Measurements from ENCODE around the gene MEIS1. TPM values are rescaled to one million over a fixed set of nuclear protein-coding genes. Genes with fewer than 3 reads are reported as not detected.

Gene MEIS1
- total and polyA plus RNA-seq, 12 donors = 24.8 to 63.8 (median 38.6) TPM

DNA sequence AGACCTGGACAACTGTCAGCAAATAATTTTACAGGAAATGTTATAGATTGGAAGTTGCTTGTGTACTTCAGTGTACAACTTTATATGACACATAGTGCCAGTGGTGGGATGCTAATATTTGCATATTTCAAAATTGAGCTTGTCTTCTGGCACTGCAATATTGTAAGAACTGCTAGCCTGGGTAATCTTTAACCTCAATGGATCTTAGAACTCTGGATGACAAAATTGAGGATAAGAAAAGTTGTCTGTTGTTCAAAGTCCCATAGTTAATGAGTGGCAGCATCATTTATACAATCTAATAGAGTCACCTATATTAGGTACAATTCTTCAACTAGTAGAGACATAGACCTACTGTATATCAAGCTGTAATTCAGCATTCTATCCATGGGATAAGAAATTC lies 110.3 kb downstream of the MEIS1 start:
- ATAC-seq = no peak
- peaks cover 0 to 38% (median 16%) of the 10 kb centered on the region in 9 donors for H3K4me1 ChIP-seq
- H3K27ac ChIP-seq = no peak overlapping the region
- no peak for DNase-seq
- H3K36me3 ChIP-seq = peaks cover 0 to 25% (median 7%) of the 10 kb centered on the region in 9 donors
- no peaks in the 10 kb centered on the region for H3K9me3 ChIP-seq
- intact Hi-C loops (cut with DNase I) = no loop called here
- TF ChIP-seq, protein P1, sequence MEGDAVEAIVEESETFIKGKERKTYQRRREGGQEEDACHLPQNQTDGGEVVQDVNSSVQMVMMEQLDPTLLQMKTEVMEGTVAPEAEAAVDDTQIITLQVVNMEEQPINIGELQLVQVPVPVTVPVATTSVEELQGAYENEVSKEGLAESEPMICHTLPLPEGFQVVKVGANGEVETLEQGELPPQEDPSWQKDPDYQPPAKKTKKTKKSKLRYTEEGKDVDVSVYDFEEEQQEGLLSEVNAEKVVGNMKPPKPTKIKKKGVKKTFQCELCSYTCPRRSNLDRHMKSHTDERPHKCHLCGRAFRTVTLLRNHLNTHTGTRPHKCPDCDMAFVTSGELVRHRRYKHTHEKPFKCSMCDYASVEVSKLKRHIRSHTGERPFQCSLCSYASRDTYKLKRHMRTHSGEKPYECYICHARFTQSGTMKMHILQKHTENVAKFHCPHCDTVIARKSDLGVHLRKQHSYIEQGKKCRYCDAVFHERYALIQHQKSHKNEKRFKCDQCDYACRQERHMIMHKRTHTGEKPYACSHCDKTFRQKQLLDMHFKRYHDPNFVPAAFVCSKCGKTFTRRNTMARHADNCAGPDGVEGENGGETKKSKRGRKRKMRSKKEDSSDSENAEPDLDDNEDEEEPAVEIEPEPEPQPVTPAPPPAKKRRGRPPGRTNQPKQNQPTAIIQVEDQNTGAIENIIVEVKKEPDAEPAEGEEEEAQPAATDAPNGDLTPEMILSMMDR (IDR thresholded peaks at IDR 0.05) = no peak
- H3K27me3 ChIP-seq = no peaks in the 10 kb centered on the region
- no peak overlapping the region for H3K4me3 ChIP-seq

DNA sequence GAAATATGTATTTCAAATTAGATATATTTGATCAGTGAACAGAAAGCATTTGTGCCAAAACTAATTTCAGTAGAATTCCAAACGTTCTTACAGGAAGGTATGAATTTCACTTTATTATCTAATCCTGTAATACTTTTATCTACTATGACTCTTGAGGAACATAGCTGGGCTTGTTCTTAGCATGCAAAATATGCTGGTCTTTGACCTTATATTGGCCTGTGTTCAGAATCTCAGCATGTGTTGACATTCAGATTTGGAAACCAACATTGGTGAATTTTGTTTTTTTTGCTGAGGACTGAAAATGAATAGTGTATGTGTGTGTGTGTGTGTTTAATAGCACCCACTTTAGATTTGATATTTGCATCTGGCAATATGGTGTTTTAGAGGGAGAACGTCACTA lies 112.2 kb downstream of the MEIS1 start:
- H3K9me3 ChIP-seq = no peaks in the 10 kb centered on the region
- no peaks in the 10 kb centered on the region for H3K27me3 ChIP-seq
- ATAC-seq (no peak), DNase-seq (no peak)
- intact Hi-C loops (cut with DNase I) = no loop called here
- H3K4me3 ChIP-seq = no peak overlapping the region
- peaks cover 0 to 25% (median 7%) of the 10 kb centered on the region in 9 donors for H3K36me3 ChIP-seq
- WGBS, 2 donors = 35 to 36% methylated on average over 2 of the region's 2 CpGs
- TF ChIP-seq, protein P1 (IDR thresholded peaks at IDR 0.05) = no peak
- peaks cover 0 to 36% (median 9%) of the 10 kb centered on the region in 9 donors for H3K4me1 ChIP-seq
- no peak overlapping the region for H3K27ac ChIP-seq

DNA sequence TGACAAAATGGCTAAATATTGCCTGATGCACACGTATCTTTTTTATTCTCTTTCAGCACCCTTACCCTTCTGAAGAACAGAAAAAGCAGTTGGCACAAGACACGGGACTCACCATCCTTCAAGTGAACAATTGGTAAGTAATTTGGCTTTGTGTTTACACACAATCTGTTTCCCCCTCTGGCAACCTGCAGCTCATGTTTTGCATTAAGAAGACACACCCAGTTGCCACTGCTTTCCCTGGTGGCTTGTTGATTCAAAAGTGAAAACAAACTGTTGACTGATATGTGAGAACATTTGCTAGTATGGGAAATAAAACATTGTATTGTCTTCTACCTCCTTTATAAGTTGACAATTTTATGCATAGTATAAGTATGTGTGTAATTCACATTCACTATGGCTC lies 113.0 kb downstream of the MEIS1 start:
- no peak overlapping the region for H3K27ac ChIP-seq
- no peaks in the 10 kb centered on the region for H3K27me3 ChIP-seq
- no peak overlapping the region for H3K4me3 ChIP-seq
- peaks cover 0 to 28% (median 6%) of the 10 kb centered on the region in 9 donors for H3K4me1 ChIP-seq
- intact Hi-C loops (cut with DNase I) = no loop called here
- no peak for ATAC-seq
- TF ChIP-seq, protein P1 (IDR thresholded peaks at IDR 0.05) = no peak
- H3K9me3 ChIP-seq = no peaks in the 10 kb centered on the region
- 58 to 61% methylated on average over 2 of the region's 2 CpGs for WGBS, 2 donors
- peaks cover 0 to 25% (median 7%) of the 10 kb centered on the region in 9 donors for H3K36me3 ChIP-seq
- no peak for DNase-seq

DNA sequence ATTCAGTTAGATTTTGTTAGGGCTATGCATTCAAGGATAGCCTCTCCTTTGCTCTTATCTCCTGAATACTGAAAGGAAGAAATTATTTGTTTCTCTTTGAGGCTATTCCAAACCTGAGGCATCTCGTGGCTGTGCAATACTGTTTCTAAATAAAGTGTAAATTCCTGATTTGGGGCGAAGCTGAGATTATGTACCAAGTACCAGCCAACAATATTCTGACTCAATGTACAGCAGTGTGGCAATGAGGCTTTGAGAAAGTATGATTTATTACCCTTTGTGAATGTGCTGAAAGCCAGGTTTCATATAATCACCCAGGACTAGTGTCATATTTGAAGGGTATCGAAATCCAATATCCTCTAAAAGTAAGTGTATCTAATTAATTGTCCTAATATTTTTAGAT lies 113.5 kb downstream of the MEIS1 start:
- no peak overlapping the region for H3K4me3 ChIP-seq
- no peaks in the 10 kb centered on the region for H3K27me3 ChIP-seq
- intact Hi-C loops (cut with DNase I) = no loop called here
- DNase-seq = no peak
- ATAC-seq = no peak
- peaks cover 0 to 24% (median 6%) of the 10 kb centered on the region in 9 donors for H3K4me1 ChIP-seq
- 53 to 73% methylated on average over 3 of the region's 3 CpGs for WGBS, 2 donors
- no peaks in the 10 kb centered on the region for H3K9me3 ChIP-seq
- peaks cover 0 to 25% (median 7%) of the 10 kb centered on the region in 9 donors for H3K36me3 ChIP-seq
- TF ChIP-seq, protein P1 (IDR thresholded peaks at IDR 0.05) = no peak
- no peak overlapping the region for H3K27ac ChIP-seq
